HEK293 (cell line): Measurements from ENCODE around the gene MYLK.

Experiments
- HOXC10 ChIP-seq: sonication (generic); formaldehyde crosslinking; IDR thresholded peaks from 2 replicates; pipeline ENCODE4 v1.8.1; 2023; ENCODE audit warnings: mild to moderate bottlenecking, missing genetic modification reagents
- KLF16 ChIP-seq: fragments of 450-650 bp; formaldehyde crosslinking; IDR thresholded peaks from 2 replicates; pipeline ENCODE4 v1.5.1; 2017; ENCODE audit warnings: missing biosample characterization, missing genetic modification characterization
- ZBTB21 ChIP-seq: fragments of 450-650 bp; formaldehyde crosslinking; IDR thresholded peaks from 2 replicates; pipeline ENCODE4 v1.5.1; 2017; ENCODE audit warnings: missing biosample characterization, missing genetic modification characterization
- ZNF10 ChIP-seq: fragments of 450-650 bp; formaldehyde crosslinking; IDR thresholded peaks from 2 replicates; pipeline ENCODE4 v1.5.1; 2017; ENCODE audit warnings: missing biosample characterization, missing genetic modification characterization
- ZNF335 ChIP-seq: fragments of 450-650 bp; formaldehyde crosslinking; conservative IDR thresholded peaks from 2 replicates; pipeline ENCODE4 v1.5.1; 2016; ENCODE audit warnings: missing biosample characterization, missing genetic modification characterization
- ZNF433 ChIP-seq: fragments of 450-650 bp; formaldehyde crosslinking; IDR thresholded peaks from 2 replicates; pipeline ENCODE4 v1.5.1; 2016; ENCODE audit warnings: missing biosample characterization, missing genetic modification characterization, low read depth
- TF ChIP-seq, protein P1 (sequence below): fragments of 450-650 bp; formaldehyde crosslinking; IDR thresholded peaks from 2 replicates; pipeline ENCODE4 v1.5.1; 2016; ENCODE audit warnings: missing biosample characterization, missing genetic modification characterization
- TF ChIP-seq, protein P2 (sequence below): fragments of 450-650 bp; formaldehyde crosslinking; IDR thresholded peaks from 2 replicates; pipeline ENCODE4 v1.5.1; 2016; ENCODE audit warnings: missing biosample characterization, missing genetic modification characterization, low read depth
- TF ChIP-seq, protein P3 (sequence below): fragments of 450-650 bp; formaldehyde crosslinking; optimal IDR thresholded peaks from 2 replicates; pipeline ENCODE3; 2016; ENCODE audit warnings: missing biosample characterization, mild to moderate bottlenecking, missing genetic modification characterization
- TF ChIP-seq, protein P4 (sequence below): fragments of 450-650 bp; formaldehyde crosslinking; IDR thresholded peaks from 2 replicates; pipeline ENCODE4 v1.5.1; 2016; ENCODE audit warnings: missing biosample characterization, missing genetic modification characterization

GRCh38 chr3:123640740-123641462 lies 243.2 kb downstream of the MYLK start:
- TF ChIP-seq, protein P1, sequence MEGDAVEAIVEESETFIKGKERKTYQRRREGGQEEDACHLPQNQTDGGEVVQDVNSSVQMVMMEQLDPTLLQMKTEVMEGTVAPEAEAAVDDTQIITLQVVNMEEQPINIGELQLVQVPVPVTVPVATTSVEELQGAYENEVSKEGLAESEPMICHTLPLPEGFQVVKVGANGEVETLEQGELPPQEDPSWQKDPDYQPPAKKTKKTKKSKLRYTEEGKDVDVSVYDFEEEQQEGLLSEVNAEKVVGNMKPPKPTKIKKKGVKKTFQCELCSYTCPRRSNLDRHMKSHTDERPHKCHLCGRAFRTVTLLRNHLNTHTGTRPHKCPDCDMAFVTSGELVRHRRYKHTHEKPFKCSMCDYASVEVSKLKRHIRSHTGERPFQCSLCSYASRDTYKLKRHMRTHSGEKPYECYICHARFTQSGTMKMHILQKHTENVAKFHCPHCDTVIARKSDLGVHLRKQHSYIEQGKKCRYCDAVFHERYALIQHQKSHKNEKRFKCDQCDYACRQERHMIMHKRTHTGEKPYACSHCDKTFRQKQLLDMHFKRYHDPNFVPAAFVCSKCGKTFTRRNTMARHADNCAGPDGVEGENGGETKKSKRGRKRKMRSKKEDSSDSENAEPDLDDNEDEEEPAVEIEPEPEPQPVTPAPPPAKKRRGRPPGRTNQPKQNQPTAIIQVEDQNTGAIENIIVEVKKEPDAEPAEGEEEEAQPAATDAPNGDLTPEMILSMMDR: no peak
- TF ChIP-seq, protein P2, sequence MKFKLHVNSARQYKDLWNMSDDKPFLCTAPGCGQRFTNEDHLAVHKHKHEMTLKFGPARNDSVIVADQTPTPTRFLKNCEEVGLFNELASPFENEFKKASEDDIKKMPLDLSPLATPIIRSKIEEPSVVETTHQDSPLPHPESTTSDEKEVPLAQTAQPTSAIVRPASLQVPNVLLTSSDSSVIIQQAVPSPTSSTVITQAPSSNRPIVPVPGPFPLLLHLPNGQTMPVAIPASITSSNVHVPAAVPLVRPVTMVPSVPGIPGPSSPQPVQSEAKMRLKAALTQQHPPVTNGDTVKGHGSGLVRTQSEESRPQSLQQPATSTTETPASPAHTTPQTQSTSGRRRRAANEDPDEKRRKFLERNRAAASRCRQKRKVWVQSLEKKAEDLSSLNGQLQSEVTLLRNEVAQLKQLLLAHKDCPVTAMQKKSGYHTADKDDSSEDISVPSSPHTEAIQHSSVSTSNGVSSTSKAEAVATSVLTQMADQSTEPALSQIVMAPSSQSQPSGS: no peak
- no peak for TF ChIP-seq KLF16 (tag by site-specific recombination)
- TF ChIP-seq, protein P3, sequence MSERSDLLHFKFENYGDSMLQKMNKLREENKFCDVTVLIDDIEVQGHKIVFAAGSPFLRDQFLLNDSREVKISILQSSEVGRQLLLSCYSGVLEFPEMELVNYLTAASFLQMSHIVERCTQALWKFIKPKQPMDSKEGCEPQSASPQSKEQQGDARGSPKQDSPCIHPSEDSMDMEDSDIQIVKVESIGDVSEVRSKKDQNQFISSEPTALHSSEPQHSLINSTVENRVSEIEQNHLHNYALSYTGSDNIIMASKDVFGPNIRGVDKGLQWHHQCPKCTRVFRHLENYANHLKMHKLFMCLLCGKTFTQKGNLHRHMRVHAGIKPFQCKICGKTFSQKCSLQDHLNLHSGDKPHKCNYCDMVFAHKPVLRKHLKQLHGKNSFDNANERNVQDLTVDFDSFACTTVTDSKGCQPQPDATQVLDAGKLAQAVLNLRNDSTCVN: no peak
- TF ChIP-seq, protein P4, sequence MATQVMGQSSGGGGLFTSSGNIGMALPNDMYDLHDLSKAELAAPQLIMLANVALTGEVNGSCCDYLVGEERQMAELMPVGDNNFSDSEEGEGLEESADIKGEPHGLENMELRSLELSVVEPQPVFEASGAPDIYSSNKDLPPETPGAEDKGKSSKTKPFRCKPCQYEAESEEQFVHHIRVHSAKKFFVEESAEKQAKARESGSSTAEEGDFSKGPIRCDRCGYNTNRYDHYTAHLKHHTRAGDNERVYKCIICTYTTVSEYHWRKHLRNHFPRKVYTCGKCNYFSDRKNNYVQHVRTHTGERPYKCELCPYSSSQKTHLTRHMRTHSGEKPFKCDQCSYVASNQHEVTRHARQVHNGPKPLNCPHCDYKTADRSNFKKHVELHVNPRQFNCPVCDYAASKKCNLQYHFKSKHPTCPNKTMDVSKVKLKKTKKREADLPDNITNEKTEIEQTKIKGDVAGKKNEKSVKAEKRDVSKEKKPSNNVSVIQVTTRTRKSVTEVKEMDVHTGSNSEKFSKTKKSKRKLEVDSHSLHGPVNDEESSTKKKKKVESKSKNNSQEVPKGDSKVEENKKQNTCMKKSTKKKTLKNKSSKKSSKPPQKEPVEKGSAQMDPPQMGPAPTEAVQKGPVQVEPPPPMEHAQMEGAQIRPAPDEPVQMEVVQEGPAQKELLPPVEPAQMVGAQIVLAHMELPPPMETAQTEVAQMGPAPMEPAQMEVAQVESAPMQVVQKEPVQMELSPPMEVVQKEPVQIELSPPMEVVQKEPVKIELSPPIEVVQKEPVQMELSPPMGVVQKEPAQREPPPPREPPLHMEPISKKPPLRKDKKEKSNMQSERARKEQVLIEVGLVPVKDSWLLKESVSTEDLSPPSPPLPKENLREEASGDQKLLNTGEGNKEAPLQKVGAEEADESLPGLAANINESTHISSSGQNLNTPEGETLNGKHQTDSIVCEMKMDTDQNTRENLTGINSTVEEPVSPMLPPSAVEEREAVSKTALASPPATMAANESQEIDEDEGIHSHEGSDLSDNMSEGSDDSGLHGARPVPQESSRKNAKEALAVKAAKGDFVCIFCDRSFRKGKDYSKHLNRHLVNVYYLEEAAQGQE (tag by site-specific recombination): no peak
- TF ChIP-seq ZBTB21 (tag by site-specific recombination): no peak
- TF ChIP-seq HOXC10: no peak
- no peak for TF ChIP-seq ZNF10 (tag by site-specific recombination)
- TF ChIP-seq ZNF433 (tag by site-specific recombination): no peak
- TF ChIP-seq ZNF335 (tag by site-specific recombination): no peak
